Small intestine (tissue), 7 donors: ENCODE data around the gene SYNPO. TPM values are rescaled to one million over a fixed set of nuclear protein-coding genes. Genes with fewer than 3 reads are reported as not detected.

Source experiments
- DNase-seq, 2 donors: peaks; one replicate each; pipeline versions ENCODE4 v3.0.0 to v3.0.0-alpha.2; 2013
- FAIRE-seq: peaks from 2 replicates; lab custom pipeline; 2012; peaks lifted over from hg19 to GRCh38; lab: Jason Lieb, UNC
- H3K27ac ChIP-seq, 3 donors: one replicate each; pipeline ENCODE4 v1.5.1; 2013; ENCODE audit warnings: low read length in 2 of 3, mild to moderate bottlenecking in 2 of 3, control low read depth in 1 of 3, inconsistent platforms in 1 of 3, low read depth in 1 of 3, moderate library complexity in 1 of 3
- H3K27me3 ChIP-seq, 3 donors: one replicate each; pipeline ENCODE4 v1.6.1; 2013; ENCODE audit warnings: low read length in 3 of 3, inconsistent platforms in 1 of 3; ENCODE audit not compliant: control insufficient read depth in 3 of 3, insufficient read depth in 3 of 3
- H3K36me3 ChIP-seq, 3 donors: one replicate each; pipeline ENCODE4 v1.6.1; 2013; ENCODE audit warnings: low read length in 3 of 3, inconsistent platforms in 1 of 3, low read depth in 1 of 3, mild to moderate bottlenecking in 1 of 3, moderate library complexity in 1 of 3; ENCODE audit not compliant: control insufficient read depth in 3 of 3, insufficient read depth in 2 of 3
- H3K4me1 ChIP-seq, 3 donors: one replicate each; pipeline ENCODE4 v1.6.1; 2013; ENCODE audit warnings: low read length in 2 of 3, inconsistent platforms in 1 of 3, low read depth in 1 of 3, mild to moderate bottlenecking in 1 of 3, moderate library complexity in 1 of 3; ENCODE audit not compliant: control insufficient read depth in 3 of 3, insufficient read depth in 2 of 3
- H3K4me3 ChIP-seq, 3 donors: one replicate each; pipeline ENCODE4 v1.5.1; 2013; ENCODE audit warnings: low read length in 3 of 3, control low read depth in 1 of 3, inconsistent platforms in 1 of 3, low read depth in 1 of 3, mild to moderate bottlenecking in 1 of 3, moderate library complexity in 1 of 3
- H3K9me3 ChIP-seq, 2 donors: one replicate each; pipeline ENCODE4 v1.6.1; 2013; ENCODE audit warnings: low read depth in 1 of 2, low read length in 1 of 2; ENCODE audit not compliant: control insufficient read depth in 2 of 2, insufficient read depth in 1 of 2
- WGBS, 3 donors: extraction: QIAGEN DNeasy Blood & Tissue Kit; methylation state at CpG; one replicate each; pipeline ENCODE4 v1.1.7; 2013; 5-methylcytosine and 5-hydroxymethylcytosine counted together
- polyA plus RNA-seq, 4 donors: library from polyadenylated mRNA; stranded (reverse) in 3 of 4; unstranded in 1 of 4; fragments of 200-250 nt in 3 of 4; fragments of 120-200 nt in 1 of 4; gene quantifications; one replicate each; pipeline versions ENCODE4 v1.2.1 to v1.2.3, GENCODE V29; 2013
- donor health status: healthy with polysubstance abuse.
- donor health status: control.
- donor health status: control.
- donor health status: Bipolar disorder and iron deficiency.
- donor health status: healthy.

The SYNPO gene
- polyA plus RNA-seq, 4 donors, result 23.2 to 44.0 (median 30.3) TPM

DNA sequence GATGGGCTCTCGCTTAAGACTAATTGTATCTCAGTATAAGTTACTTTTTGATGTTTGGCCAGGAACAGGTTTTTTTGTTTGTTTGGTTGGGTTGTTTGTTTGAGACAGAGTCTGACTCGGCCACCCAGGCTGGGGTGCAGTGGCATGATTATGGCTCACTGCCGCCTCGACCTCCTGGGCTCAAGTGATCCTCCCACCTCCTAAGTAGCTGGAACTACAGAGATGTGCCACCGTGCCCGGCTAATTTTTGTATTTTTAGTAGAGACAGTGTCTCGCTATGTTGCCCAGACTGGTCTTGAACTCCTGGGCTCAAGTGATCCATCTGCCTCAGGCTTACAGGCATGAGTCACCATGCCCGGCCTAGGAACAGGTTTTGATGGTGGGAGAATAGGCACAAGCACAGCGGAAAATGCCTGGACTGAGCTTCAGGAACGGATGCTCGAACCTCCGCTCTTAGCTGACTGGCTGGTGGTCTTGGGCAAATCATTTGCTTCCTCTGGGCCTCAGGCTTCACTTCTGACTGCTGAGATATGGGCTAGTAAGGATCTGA lies 11.4 kb upstream of the SYNPO start:
- H3K36me3 ChIP-seq, result peaks cover 0 to 57% (median 0%) of the 10 kb centered on the region in 3 donors
- no peak for FAIRE-seq
- H3K27ac ChIP-seq, result no peak overlapping the region
- DNase-seq, result no peak
- peaks cover 2 to 30% (median 4%) of the 10 kb centered on the region in 3 donors for H3K4me1 ChIP-seq
- H3K4me3 ChIP-seq, result no peak overlapping the region
- 85 to 89% (median 86%) methylated on average over 12 of the region's 12 CpGs for WGBS, 3 donors
- no peaks in the 10 kb centered on the region for H3K27me3 ChIP-seq
- no peaks in the 10 kb centered on the region for H3K9me3 ChIP-seq

DNA sequence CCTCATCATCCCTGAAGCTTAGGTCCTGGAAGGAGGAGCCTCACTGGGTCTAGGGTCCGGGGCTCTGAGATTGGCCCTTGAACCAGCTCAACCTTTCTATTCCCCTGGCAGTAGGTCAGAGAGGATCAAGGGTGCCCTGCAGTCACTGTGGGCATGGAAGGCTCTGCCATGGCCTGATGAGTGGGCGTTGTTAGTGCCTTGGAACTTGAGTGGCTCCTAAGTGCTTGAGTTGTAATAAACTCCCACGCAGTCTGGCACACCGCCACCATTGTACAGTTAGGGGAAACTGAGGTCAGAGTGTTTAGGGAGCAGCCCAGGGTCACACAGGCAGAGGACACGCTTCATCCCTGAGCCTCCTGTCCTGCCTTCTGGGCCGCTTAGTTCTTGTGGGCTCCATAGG lies 10.4 kb upstream of the SYNPO start:
- Histone ChIP-seq H3K27ac (no peak overlapping the region), H3K36me3 (peaks cover 0 to 59% (median 0%) of the 10 kb centered on the region in 3 donors), H3K4me1 (peaks cover 2 to 23% (median 2%) of the 10 kb centered on the region in 3 donors), H3K4me3 (no peak overlapping the region), H3K27me3 (no peaks in the 10 kb centered on the region), H3K9me3 (no peaks in the 10 kb centered on the region)
- FAIRE-seq (no peak), DNase-seq (no peak)
- 76 to 81% (median 78%) methylated on average over 6 of the region's 6 CpGs for WGBS, 3 donors

DNA sequence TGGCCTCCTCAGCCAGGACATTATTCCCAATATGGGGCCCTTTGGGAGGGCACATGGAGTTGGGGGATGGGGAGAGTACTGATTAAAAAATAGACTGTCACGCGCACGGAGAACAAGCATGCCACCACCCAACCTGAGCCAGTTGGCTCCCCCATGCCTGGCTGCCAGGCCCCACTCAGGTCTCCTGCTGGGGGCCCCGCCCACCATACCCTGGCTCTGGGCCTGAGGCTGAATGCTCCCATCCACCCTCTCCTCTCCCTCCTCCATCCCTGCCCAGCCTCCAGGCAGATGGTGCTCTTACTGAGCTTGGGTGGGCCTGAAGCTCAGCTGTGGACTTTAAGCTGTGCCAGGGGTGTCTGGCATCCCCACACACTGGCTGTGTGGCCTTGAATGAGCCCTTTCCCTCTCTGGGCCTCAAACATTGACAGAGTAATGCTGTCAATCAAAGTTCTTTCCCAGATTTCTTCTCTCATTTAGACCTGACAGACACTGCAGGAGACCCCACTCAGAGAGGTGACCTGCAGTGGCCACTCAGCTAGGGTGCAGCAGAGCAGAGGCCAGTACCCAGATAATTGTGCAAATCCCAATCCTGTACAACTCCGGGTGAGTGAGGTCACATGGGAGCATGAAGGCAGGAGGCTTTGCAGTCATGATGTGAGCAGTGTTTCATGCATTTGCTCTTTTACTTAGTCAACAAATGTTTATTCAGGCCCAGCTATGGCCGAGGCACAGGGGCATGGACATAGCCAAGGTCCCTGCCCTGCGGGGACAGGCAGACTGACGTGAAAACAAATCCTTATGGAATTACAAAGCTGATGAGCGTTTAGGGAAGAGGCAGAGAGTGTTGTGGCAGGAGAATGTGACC lies 9.8 kb upstream of the SYNPO start:
- 75 to 89% (median 78%) methylated on average over 9 of the region's 9 CpGs for WGBS, 3 donors

DNA sequence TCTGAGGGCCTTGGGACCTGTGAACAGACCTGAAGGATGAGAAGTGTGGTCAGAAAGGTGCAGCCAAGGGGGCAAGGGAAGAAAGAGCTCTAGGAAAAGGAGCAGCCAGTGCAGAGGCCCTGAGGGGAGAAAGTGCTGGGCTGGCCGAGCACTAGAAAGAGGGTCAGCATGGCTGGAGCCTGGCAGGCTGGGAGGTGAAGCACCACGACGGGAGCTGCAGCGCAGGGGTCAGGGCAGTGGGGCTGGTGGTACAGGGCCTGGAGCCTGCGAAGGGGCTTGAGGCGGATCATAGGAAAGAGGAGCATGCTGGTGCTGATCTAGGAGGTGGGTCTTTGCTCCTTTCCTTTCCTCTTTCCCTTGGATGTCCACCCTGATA lies 9.1 kb upstream of the SYNPO start:
- H3K9me3 ChIP-seq, result no peaks in the 10 kb centered on the region
- peaks cover 0 to 54% (median 0%) of the 10 kb centered on the region in 3 donors for H3K36me3 ChIP-seq
- 89 to 97% (median 92%) methylated on average over 6 of the region's 6 CpGs for WGBS, 3 donors
- peaks cover 0 to 10% (median 0%) of the 10 kb centered on the region in 3 donors for H3K4me1 ChIP-seq
- FAIRE-seq (no peak), DNase-seq (no peak)
- no peak overlapping the region for H3K4me3 ChIP-seq
- no peak overlapping the region for H3K27ac ChIP-seq
- H3K27me3 ChIP-seq, result no peaks in the 10 kb centered on the region

More for the DNA sequence above, 9.8 kb upstream of the SYNPO start:
- peaks cover 0 to 58% (median 0%) of the 10 kb centered on the region in 3 donors for H3K36me3 ChIP-seq
- no peak overlapping the region for H3K27ac ChIP-seq
- FAIRE-seq (no peak), DNase-seq (no peak)
- peaks cover 0 to 17% (median 1%) of the 10 kb centered on the region in 3 donors for H3K4me1 ChIP-seq
- H3K4me3 ChIP-seq, result no peak overlapping the region
- no peaks in the 10 kb centered on the region for H3K9me3 ChIP-seq
- H3K27me3 ChIP-seq, result no peaks in the 10 kb centered on the region

DNA sequence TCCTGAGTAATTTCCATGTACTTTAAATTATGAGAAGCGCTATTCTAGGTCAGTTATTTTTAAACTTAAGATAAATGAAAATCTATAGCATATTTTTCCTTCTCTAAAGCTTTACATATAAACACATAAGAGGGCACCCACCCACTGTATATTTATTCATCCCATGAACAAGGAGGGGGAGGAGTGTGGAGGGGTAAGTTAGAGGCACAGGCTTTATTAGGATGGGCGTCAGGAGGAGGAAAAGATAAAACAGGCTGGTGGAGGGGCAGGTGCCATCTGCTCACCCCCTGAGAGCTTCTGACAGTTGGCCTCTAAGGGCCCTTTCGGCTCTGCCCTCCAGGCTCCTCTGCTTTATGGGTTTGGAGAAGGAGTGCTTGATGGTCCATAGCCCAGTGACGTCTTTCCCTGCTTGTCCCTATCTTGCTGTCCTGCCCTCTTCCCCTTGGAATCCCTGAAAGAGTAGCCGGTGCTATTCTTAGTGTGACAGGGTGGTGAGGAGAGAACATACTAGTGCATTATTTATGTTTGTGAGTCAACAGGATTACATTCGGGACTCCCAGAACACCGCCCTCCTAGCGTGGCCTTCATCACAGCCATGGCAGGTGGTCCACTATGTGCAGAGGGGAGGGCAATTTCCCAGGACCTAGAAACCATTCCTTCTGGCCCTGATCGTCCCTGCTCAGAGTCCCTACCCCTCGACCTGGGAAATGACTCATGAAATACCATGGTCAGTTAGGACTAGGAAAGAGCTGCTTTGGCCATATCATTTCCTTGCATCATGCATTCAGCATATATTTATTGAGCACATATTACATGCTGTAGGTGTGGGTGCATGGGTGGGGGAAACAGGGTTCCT lies 7.9 kb upstream of the SYNPO start:
- Histone ChIP-seq H3K36me3 (peaks cover 0 to 48% (median 0%) of the 10 kb centered on the region in 3 donors), H3K4me3 (no peak overlapping the region), H3K27ac (peak overlapping the region in 1 of 3 donors; percentile 43), H3K9me3 (no peaks in the 10 kb centered on the region), H3K4me1 (peaks cover 0 to 4% (median 0%) of the 10 kb centered on the region in 3 donors), H3K27me3 (no peaks in the 10 kb centered on the region)
- WGBS, 3 donors, result 65 to 77% (median 71%) methylated on average over 10 of the region's 10 CpGs
- DNase-seq (no peak), FAIRE-seq (no peak)

DNA sequence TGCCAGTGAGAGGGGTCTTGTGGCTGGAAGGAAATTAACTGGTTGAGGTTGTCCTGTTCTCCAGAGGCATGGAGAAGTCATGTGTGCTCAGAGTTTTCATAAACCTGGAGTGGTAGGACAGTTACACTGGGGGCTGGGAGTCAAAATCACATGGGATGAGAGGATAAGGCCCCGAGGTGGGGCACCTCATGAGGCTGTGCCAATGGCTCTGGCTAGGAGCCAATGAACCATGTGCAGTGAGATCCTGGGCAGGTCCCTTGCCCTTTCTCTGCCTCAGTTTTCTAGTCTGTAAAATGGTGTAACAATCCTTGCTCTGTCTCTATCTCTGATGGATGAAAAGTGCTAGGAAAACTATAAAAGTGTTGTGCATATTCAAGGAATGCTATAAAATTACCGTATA lies 7.0 kb upstream of the SYNPO start:
- Histone ChIP-seq H3K4me3 (no peak overlapping the region), H3K36me3 (peaks cover 0 to 50% (median 0%) of the 10 kb centered on the region in 3 donors), H3K27me3 (no peaks in the 10 kb centered on the region), H3K27ac (no peak overlapping the region), H3K4me1 (peaks cover 0 to 12% (median 0%) of the 10 kb centered on the region in 3 donors), H3K9me3 (no peaks in the 10 kb centered on the region)
- no peak for DNase-seq
- FAIRE-seq, result no peak
- WGBS, 3 donors, result 53 to 57% (median 56%) methylated on average over 2 of the region's 2 CpGs

DNA sequence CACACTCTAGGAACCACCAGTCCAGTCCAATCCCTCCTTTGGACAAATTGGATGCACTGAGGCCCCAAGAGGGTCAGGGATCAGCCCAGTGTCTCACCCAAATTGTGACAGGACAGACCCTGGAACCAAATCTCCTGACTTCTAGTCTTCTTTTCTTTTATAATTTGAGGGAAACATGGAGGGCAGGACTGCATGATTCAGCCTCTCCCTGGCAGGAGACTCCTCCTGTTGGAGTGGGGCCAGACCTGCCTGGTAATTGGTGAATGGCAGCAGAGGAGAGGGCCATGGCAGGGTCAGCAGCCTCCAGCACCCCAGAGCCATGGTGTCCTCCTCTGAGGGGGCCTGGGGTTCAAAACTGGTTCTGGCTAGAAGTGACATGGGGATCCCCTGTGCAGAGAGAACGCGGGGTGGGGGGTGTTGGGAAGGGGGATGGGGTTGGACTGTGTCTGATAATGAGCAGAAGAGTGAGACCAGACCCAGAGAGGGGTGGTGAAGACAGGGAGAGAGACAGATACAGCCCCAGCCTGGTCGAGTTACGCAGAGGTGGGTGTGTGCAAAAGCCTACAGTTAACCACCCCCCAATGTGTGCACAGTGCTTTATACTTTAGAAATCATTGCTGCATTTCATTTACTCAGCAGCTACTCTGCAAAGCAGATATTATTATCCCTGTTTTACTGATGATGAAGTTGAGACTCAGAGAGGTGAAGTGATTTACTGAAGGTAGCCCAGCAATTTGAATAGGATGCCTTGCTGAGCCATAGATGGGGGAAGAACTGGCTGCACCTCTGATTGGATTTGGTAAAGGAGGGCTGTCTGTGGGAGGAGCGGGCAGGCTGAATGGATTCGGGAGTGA lies 3.8 kb upstream of the SYNPO start:
- Histone ChIP-seq H3K9me3 (no peaks in the 10 kb centered on the region), H3K27me3 (no peaks in the 10 kb centered on the region), H3K4me1 (peaks cover 3 to 43% (median 10%) of the 10 kb centered on the region in 3 donors), H3K36me3 (peaks cover 0 to 43% (median 0%) of the 10 kb centered on the region in 3 donors), H3K27ac (peak overlapping the region in 1 of 3 donors; percentile 33), H3K4me3 (no peak overlapping the region)
- WGBS, 3 donors, result 74 to 83% (median 76%) methylated on average over 6 of the region's 6 CpGs
- FAIRE-seq (no peak), DNase-seq (no peak)
